ENCODE data around the gene HOXA4.

HOXA4 gene

DNA sequence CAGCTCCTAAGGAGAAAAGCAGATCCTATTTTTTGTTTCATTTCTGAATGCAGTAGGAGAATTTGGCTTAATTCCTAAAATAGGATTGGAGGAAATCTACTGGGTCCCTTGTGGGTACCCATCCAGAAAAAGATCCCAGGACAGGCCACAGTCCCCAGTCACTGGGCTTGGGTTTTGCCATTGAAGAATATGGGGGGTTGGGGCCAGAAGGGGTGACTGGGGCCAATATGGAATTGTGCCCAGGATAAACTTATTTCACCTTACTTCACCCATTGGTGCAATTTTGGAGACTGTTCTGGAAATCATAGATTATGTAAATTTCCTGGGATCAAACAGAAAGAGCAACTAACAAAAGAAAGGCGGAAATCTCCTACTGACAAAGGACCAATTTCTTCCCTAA, 7.9 kb upstream of the HOXA4 start:
- Mint-ChIP-seq H3K9me3 (no peaks in the 10 kb centered on the region), H3K4me3 (no peak overlapping the region), H3K27me3 (peaks cover 85% of the 10 kb centered on the region), H3K27ac (no peak overlapping the region), H3K4me1 (peaks cover 32% of the 10 kb centered on the region)
- ATAC-seq (no peak), DNase-seq (no peak)

DNA sequence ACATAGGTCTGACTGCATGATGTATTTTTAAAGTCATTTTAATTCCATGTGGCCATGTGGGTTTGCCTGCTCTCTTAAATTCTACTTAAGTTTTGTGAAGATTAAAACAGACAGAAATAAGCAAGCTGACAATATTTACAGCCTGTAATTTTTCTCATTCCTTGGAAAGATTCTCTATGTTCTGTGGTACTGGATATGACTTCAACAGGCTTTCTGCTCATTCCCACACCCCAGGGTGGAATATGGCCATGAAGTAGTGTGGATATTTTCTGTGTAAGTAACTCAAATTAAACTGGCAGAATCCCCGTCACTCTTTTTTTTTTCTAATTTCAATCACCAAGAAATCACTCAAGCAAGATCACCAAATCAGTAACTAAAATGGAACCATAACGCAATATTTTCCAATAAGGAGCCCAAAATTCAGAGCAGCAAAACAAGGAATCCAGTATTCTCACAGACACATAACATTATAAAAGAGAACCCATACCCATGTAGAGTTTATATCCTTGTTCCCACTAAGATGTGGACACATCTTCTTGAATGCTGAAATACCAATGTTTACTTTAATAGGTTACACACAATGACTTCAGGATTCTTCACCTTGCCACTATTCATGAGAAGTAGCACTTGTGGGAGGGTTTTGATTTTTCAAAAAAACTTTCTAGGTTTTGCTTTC, 7.2 kb upstream of the HOXA4 start:
- H3K4me1 Mint-ChIP-seq: peaks cover 32% of the 10 kb centered on the region
- peaks cover 88% of the 10 kb centered on the region for H3K27me3 Mint-ChIP-seq
- DNase-seq (no peak), ATAC-seq (no peak)
- no peaks in the 10 kb centered on the region for H3K9me3 Mint-ChIP-seq
- H3K4me3 Mint-ChIP-seq: no peak overlapping the region
- H3K27ac Mint-ChIP-seq: no peak overlapping the region

DNA sequence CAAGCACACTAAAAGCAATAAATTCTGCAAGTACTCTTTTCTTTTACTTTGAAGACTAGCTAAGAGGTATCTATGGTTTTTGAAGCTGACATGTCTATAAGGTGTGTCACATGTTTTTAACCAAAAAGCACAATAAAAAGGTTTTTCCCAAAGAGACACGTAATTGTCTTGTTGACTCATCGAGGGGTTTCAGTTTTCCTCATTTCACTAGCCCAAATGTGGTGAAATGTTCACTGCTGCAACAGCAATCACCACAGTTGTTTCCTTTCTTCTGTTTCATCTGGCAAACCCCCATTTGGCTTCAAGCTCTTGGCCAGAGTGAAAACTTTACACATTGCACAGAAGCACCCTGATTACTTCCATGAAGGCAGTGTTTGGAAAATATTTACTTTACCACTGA, 3.8 kb upstream of the HOXA4 start:
- DNase-seq (peak; percentile 32 to 64), ATAC-seq (peak; percentile 80)
- Mint-ChIP-seq H3K4me1 (peaks cover 32% of the 10 kb centered on the region), H3K4me3 (peak overlapping the region; percentile 24 to 36), H3K27me3 (peaks cover 67% of the 10 kb centered on the region), H3K27ac (peak overlapping the region in 1 of 2 donors; percentile 75), H3K9me3 (no peaks in the 10 kb centered on the region)

DNA sequence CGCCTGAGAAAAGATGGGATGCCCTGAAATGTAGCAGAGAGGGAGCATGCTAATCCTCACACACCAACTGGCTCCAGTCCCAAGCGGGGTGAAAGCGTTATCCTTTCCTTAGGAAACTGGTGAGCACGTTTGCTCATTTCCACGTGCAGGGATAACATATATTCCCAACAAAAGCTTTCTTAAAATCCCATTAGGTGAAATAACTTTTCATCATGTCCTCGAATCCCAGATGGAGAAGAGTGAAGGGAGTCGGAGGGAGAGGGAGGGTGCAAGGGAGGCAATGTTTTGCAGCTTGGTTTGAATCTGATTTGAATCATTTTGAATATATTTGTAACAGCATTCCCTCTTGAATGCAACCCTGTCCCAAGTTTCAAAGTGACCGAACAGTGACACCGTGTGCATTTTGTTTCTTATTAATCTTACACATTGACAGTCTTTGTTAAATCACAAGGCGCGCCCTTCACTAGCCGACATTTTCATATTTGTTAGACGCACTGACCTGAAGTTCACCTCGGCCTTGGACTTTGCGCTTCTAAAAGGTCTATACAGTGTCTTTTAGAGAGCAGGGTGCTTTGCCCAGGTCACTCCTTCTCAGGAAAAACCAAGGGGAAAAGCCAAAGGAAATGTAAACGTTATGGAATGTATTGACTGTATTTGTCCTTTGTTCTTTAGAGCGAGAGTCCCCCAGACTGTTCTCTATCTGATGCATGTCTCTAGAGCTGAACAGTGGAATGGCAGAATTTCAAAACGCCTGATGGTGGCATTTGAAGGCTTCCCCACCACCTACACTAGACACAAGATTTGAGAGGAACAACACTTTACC, 3.1 kb upstream of the HOXA4 start:
- no peaks in the 10 kb centered on the region for H3K9me3 Mint-ChIP-seq
- H3K27ac Mint-ChIP-seq: peak overlapping the region; percentile 34 to 83
- peak overlapping the region in 1 of 2 donors; percentile 31 for H3K4me3 Mint-ChIP-seq
- ATAC-seq: no peak
- peaks cover 70% of the 10 kb centered on the region for H3K27me3 Mint-ChIP-seq
- H3K4me1 Mint-ChIP-seq: peaks cover 32% of the 10 kb centered on the region
- DNase-seq: no peak

DNA sequence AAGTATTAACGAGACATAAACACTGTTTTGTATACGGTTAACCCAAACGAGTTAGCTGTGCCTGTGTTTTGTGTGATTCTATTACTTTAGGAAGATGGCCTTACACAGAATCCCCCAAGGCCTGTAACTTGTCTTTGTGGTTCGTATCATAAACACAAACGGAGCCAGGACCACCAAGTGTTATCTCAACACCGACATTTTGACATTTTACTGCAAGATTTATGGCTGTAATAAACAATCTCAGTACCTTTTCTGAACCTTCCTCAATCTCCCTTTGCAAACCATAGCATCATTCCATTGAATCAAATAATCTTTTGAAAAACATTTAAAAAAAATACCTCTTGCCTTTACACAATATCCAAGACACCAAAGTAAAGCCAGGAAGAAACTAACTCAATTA, 2.4 kb upstream of the HOXA4 start:
- Mint-ChIP-seq H3K4me1 (peaks cover 32% of the 10 kb centered on the region), H3K4me3 (no peak overlapping the region), H3K27me3 (peaks cover 70% of the 10 kb centered on the region), H3K27ac (no peak overlapping the region), H3K9me3 (no peaks in the 10 kb centered on the region)
- ATAC-seq (no peak), DNase-seq (no peak)

DNA sequence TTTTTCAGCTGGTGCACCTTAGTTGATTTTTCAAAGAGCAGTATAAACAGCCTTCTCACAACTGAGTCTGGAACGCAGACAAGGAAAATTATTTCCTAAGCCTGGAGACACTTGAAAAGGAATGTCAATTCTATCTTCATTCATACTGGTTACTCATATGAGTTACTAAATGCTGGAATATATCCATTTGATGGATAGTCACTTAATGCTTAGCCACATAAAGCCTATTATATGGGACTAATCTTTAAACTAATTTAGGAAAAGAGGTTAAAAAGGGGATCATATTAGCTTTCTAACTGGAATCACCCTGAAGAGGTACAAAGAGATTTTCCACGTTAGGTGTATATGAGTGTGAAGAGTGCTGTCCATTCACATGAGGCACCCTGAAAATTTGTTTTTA, 1.7 kb upstream of the HOXA4 start:
- peaks cover 70% of the 10 kb centered on the region for H3K27me3 Mint-ChIP-seq
- peaks cover 30% of the 10 kb centered on the region for H3K4me1 Mint-ChIP-seq
- no peak overlapping the region for H3K27ac Mint-ChIP-seq

DNA sequence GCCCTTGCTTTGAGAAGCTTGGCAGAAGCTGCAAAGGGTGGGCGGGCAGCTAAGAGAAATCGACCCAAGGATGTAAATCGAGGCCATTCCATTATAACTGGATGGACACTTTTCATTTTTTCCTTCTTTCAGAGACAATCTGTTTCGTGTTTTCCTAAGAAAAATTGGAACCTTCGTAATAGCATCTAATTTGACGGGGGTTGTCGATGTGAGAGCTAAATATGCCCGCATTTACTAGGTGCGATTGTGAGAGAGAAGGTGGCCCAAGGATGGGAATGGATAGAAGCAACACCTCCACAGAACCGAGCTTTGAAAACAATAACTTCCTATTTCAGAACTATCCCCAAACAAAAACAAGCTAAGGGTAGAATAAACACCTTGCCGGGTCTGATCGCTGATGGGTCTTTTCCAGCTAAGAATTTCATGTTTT, 848 bp upstream of the HOXA4 start:
- peak overlapping the region in 1 of 2 donors; percentile 67 for H3K27ac Mint-ChIP-seq

More for the DNA sequence above, 1.7 kb upstream of the HOXA4 start:
- no peak for ATAC-seq
- Mint-ChIP-seq H3K4me3 (no peak overlapping the region), H3K9me3 (no peaks in the 10 kb centered on the region)
- no peak for DNase-seq

DNA sequence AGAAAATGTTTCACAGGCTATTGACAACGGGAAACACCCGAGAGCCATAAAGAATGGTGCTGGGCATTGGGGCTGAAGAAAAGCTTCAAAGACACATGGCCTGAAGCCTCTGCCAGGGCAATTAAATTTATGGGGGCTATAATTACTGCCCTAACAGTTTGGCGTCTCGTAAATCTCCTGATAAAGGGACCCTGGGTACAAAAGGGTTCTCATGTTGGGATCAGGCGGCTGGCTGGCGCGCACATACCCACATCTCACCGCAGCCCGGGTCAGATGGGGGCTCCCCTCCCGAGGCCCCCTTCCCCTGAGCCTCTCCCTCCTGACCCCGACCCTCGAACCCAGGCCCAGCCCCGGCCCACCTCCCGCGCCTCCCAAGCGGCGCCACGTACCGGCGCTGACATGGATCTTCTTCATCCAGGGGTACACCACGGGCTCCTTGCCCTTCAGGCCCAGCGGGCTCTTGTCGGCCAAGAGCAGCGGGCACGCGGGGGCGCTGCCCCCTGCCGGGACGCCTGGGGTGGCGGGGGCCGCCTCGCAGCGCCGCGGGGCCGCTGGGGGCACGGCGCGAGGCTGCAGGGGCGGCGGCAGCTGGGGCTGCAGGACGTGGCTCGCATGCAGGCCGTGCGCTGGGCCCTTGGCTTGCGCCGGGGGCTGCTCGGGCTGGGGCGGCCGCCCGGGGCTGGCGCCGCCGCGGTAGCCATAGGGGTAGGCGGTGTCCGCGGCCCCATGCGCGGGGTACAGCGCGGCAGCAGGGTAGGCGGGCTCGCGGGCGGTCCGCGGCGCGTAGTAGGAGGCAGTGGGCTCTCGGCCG, 623 bp downstream of the HOXA4 start:
- Mint-ChIP-seq H3K27me3 (peaks cover 65% of the 10 kb centered on the region), H3K27ac (no peak overlapping the region)
- no peak for DNase-seq

More for the DNA sequence above, 848 bp upstream of the HOXA4 start:
- H3K4me3 Mint-ChIP-seq: peak overlapping the region; percentile 58 to 69
- no peaks in the 10 kb centered on the region for H3K9me3 Mint-ChIP-seq
- peaks cover 66% of the 10 kb centered on the region for H3K27me3 Mint-ChIP-seq
- ATAC-seq (no peak), DNase-seq (no peak)
- H3K4me1 Mint-ChIP-seq: peaks cover 27% of the 10 kb centered on the region

DNA sequence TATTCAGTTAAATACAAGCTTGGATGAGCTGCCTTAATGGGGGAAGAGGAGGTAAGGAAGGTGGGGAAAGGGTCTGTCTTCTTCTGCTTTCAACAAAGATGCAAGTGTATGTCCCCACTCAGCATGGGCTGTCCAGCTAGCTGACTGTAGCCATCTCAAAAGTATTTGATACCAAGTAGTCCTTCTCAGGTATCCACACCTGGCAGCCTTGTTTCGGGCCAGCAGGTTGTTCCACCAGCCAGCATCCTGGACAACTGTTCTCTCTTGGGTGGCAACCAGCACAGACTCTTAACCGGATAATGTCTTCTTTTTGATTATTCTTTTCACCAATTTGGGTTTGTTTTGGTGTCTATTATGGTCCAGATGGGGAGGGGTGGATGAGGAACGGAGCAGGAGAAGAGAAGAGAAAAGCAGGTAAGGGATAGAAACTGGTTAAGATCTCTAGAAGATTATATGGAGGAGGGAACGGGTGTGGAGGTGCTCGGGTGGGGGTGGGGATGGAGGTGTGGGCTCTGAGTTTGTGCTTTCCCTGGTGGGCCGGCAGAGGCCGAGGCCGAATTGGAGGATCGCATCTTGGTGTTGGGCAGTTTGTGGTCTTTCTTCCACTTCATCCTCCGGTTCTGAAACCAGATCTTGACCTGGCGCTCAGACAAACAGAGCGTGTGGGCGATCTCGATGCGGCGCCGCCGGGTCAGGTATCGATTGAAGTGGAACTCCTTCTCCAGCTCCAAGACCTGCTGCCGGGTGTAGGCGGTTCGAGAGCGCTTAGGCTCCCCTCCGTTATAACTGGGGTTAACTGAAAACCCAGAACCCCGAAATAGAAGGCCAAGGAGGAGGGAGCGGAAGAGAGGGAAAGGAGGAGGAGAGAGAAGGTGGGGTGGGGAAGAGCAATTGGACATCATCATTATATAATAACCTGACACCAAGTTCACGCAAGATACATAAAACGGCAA, 1.5 kb downstream of the HOXA4 start:
- H3K4me3 Mint-ChIP-seq: peak overlapping the region in 1 of 2 donors; percentile 35
- peaks cover 65% of the 10 kb centered on the region for H3K27me3 Mint-ChIP-seq
- no peaks in the 10 kb centered on the region for H3K9me3 Mint-ChIP-seq
- ATAC-seq: no peak
- peaks cover 4% of the 10 kb centered on the region for H3K4me1 Mint-ChIP-seq
- no peak for DNase-seq
- H3K27ac Mint-ChIP-seq: peak overlapping the region in 1 of 2 donors; percentile 38

More for the DNA sequence above, 623 bp downstream of the HOXA4 start:
- Mint-ChIP-seq H3K9me3 (no peaks in the 10 kb centered on the region), H3K4me3 (peak overlapping the region in 1 of 2 donors; percentile 42), H3K4me1 (peaks cover 13% of the 10 kb centered on the region)
- ATAC-seq: peak; percentile 73

DNA sequence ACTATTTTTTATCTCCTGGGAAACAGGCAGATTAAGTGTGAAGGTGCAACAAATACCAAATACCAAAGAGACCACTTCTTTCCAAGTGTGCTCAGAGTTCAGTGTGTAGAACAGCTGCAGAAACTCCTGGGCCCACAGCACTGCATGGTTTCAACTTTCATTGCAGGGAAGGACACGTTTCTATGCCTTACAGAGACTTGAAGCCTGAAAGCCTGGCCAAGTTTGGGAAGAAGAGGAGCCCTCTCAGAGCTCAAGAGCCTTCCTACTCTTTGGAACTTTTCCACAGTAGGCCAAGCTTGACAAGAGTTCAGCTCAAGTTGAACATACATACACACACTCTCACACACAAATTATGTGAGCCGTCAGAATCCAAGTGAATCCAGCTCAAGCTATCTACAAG, 2.5 kb downstream of the HOXA4 start:
- Mint-ChIP-seq H3K4me1 (no peaks in the 10 kb centered on the region), H3K9me3 (no peaks in the 10 kb centered on the region), H3K27me3 (peaks cover 58% of the 10 kb centered on the region), H3K27ac (no peak overlapping the region), H3K4me3 (no peak overlapping the region)
- DNase-seq (no peak), ATAC-seq (no peak)

DNA sequence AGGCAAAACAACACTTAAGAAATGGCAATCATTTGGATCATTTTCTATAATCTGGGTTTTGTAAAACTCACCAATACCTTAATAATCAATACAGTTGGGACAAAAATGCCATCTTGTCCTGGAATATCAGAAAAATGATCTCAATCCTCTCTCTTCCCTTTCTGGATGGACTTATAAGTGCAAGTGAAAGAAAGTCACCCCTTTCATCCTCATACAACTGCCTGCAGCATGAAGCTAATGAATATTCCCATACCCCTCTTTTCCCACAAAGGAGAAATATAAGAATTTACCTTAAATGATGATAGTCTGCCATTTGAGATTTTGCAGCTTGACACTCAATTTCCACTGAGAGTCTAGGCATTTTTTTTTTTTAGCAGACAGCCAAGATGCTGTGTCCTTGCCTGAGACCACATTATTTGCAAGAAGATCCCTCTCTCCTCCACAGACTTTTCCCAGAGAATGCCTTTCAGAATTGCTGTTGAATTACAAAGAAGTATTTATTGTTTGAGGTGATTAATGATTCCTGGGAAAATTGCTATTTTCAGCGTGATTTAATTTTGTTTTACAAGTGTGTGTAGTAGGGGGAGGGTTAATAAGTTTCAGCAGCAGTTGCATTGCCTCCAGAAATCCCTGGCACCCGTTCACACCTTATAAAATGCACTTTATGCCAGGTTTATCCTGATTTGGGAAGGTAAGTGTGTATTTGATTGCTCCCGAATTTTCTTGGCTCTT, 3.8 kb downstream of the HOXA4 start:
- H3K4me3 Mint-ChIP-seq: no peak overlapping the region
- no peaks in the 10 kb centered on the region for H3K4me1 Mint-ChIP-seq
- DNase-seq: no peak
- H3K27me3 Mint-ChIP-seq: peaks cover 54% of the 10 kb centered on the region
- no peak for ATAC-seq
- no peaks in the 10 kb centered on the region for H3K9me3 Mint-ChIP-seq
- H3K27ac Mint-ChIP-seq: no peak overlapping the region

DNA sequence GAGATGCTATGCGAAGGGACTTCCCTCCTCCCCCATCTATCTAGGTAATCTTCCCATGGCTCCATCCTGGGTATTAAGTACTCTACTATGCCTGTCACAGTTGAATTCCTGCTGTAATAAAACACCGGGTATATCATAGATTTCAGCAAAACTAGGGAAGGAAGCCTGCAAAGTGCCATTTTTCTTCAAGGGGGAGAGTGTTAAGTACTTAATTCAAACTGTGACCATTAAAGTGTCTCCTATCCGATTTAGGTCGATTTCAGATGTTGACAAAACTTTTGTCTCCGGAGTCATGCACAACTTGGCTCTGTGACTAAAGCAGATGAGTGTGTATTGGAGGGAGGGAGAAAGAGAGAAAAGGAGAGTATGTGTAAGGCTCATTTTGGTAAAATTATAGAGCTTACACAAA, 4.6 kb downstream of the HOXA4 start:
- DNase-seq (no peak), ATAC-seq (no peak)
- Mint-ChIP-seq H3K4me3 (no peak overlapping the region), H3K27ac (no peak overlapping the region), H3K9me3 (no peaks in the 10 kb centered on the region), H3K27me3 (peaks cover 54% of the 10 kb centered on the region), H3K4me1 (no peaks in the 10 kb centered on the region)

DNA sequence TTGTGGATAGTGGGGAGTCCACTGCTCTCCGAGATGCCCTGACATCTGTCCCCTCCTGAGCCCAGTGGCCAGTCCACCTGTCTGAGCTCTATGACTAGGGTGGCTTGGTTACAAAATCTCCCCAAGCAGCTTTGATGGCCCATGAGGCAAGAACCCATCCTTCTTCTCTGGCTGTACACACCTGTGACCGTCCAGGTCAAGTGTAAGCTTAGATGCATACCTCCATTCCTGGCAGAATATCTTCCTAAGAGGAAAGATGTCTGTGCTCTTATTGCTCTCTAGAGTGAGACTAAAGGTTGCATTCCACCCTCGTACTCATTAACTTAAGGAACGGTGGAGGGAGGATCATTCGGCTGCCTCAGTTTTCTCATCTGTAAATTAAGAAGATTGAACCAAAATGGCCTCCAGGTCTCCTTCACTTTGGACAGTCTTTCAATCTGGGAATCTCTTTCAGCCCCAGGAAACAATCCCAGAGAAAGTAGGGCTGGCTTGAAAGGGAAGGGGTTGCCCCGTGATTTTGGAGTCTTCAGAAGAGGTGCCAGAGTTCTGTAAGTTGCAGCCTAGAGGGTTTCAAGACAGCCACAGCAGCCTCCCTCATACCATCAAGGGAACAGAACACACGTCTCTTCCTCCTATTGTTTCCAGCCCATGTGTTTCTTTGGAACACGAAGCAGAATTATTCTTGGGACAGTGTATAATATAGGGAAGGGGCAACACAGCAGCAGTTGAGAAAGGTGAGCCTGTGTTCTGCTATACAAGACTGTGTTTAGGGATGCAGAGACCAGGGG, 5.5 kb downstream of the HOXA4 start:
- Mint-ChIP-seq H3K27ac (no peak overlapping the region), H3K4me1 (no peaks in the 10 kb centered on the region), H3K4me3 (no peak overlapping the region), H3K9me3 (no peaks in the 10 kb centered on the region), H3K27me3 (peaks cover 54% of the 10 kb centered on the region)
- no peak for ATAC-seq
- DNase-seq: no peak
